VCaP (cell line): Measurements from ENCODE around the gene P4HB.
A peak's percentile ranks its signal among the peaks of the same experiment; 100 is the strongest.

Source experiments
- H3K27ac ChIP-seq: fragments of 450-650 bp; 2 replicates; pipeline ENCODE4 v1.5.1; 2017
- CTCF ChIP-seq: fragments of 450-650 bp; conservative IDR thresholded peaks from 2 replicates; pipeline ENCODE4 v1.5.1; 2017; ENCODE audit warnings: mild to moderate bottlenecking, moderate library complexity

P4HB gene

GRCh38 chr17:81811705-81812570, 48.4 kb downstream of the P4HB start:
- peak overlapping the region; percentile 26; the same call in 1 of the 2 replicates for H3K27ac ChIP-seq
- TF ChIP-seq CTCF: no peak

DNA sequence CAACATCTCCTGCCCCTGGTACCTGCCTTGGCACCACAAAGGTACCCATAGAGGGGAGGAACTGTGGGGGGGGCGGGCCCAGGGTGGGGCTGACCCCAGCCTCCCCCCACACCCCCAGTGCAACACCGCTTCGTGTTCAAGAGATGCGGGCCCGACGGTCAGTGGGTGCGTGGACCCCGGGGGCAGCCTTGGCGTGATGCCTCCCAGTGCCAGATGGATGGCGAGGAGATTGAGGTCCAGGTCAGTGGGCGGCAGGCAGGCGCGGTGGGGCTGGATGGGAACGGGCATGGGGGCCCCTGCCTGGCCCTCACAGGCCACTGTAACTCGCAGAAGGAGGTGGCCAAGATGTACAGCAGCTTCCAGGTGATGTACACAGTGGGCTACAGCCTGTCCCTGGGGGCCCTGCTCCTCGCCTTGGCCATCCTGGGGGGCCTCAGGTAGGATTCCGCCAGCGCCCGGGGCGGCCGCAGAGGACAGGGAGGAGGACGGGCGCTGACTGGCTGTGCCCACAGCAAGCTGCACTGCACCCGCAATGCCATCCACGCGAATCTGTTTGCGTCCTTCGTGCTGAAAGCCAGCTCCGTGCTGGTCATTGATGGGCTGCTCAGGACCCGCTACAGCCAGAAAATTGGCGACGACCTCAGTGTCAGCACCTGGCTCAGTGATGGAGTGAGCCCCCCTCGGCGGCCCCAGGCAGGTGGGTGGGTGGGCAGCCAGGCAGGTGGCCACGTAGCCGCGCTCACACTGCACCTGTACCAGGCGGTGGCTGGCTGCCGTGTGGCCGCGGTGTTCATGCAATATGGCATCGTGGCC, 49.2 kb downstream of the P4HB start:
- no peak for TF ChIP-seq CTCF
- no peak overlapping the region for H3K27ac ChIP-seq

DNA sequence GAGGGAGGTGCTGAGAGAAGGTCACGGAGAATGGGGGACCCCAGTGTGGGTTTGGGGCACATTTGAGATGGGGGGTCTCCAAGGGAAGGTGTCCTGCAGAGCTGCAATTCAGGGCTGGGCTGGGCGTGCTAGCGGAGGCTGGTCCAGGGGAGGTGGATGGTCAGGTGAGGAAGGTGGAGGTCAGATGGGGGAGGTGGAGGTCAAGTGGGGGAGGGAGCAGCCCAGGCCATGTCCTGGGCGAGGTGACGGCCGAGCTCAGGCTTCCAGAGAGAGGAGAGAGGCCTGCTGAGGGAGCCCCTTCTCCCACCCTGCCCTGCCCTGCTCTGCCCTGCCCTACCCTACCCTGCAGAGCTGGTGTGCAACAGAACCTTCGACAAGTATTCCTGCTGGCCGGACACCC, 49.9 kb downstream of the P4HB start:
- TF ChIP-seq CTCF: no peak
- no peak overlapping the region for H3K27ac ChIP-seq

- no peak for TF ChIP-seq CTCF
- H3K27ac ChIP-seq: no peak overlapping the region
Observed at GRCh38 chr17:81809556-81809998, 50.8 kb downstream of the P4HB start.

- TF ChIP-seq CTCF: peak; percentile 13; the same call in 1 of the 2 replicates
- H3K27ac ChIP-seq: no peak overlapping the region
Observed at GRCh38 chr17:81808778-81809555, 51.4 kb downstream of the P4HB start.

DNA sequence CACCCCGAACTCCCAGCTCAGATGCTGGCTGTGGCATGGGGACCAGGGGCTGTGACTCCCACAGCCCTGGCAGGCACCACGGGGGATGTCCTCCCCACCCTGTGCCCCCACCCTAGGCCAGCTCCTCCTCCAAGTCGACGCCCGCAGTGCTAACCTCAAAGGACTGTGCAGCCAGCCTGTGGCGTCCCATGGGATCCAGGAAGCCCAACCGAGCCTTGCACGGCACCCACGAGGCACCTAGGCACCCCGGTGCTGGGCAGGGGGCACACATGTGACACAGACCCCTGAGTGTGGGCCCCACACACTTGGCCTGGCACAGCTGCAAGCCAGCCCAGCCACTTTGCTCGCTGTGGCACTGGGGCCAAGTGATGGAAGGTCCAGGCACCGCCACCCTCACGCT, 52.5 kb downstream of the P4HB start:
- no peak for TF ChIP-seq CTCF
- no peak overlapping the region for H3K27ac ChIP-seq
